ENCODE measurements around the gene ZNF284.

DNA sequence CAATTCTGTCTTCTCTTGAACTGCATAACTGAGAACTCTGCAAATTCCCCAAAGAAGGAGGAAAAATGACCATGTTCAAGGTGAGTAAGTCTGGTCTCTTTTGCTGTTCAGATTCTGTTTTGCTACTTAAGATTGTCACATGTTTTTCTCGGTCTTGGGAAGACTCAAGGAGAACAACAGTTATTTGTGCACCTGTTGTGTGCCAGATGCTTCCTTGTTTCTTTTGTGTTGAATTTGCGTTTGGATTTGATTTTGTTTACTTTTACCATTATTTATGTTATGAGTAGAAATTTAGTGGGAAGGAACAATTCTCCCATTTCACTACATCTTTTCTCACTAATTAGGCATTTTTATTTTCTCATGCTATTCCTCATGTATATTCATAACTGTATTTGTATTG, 4.4 kb downstream of the ZNF284 start:
- TF ChIP-seq POLR2AphosphoS5 (IDR thresholded peaks at IDR 0.05; ENCODE audit: low read depth, low read length): no peak
- TF ChIP-seq POLR2A (IDR thresholded peaks at IDR 0.05; ENCODE audit: low read depth, low read length): no peak
- TF ChIP-seq TAF1 (IDR thresholded peaks at IDR 0.05; ENCODE audit: borderline replicate concordance, low read depth, low read length): no peak
